A549 (cell line): ENCODE results near the gene APOL5. TPM values are rescaled to one million over a fixed set of nuclear protein-coding genes. Genes with fewer than 3 reads are reported as not detected.
"Not testable (repeated sequence)": the region's sequence is repeated elsewhere in the genome, so short reads cannot be mapped to it uniquely, and the experiment has no call there.

Source experiments
- ATAC-seq, 2 experiments: fragments of 200-7000 bp in 1 of 2; fragments of >200 bp in 1 of 2; cut with Nextera tagmentation in 1 of 2; cut with Tn5 transposase in 1 of 2; 3 replicates each; pipeline versions ENCODE4 v1.8.0 to v1.9.1; 2018 to 2020; ENCODE audit warnings: mild to moderate bottlenecking in 1 of 2, moderate library complexity in 1 of 2
- CTCF ChIA-PET: fragments of 300-600 bp; sonication (Branson Sonifier 250); formaldehyde crosslinking; extraction: SDS; loops from one replicate; lab custom pipeline; 2021; ENCODE audit warnings: antibody characterized with exemption, inconsistent platforms; lab: Yijun Ruan, JAX
- POLR2A ChIA-PET: fragments of 350-600 bp; formaldehyde crosslinking; extraction: SDS; loops from one replicate; lab custom pipeline; 2021; ENCODE audit warnings: antibody characterized with exemption, inconsistent platforms; lab: Yijun Ruan, JAX
- DNase-seq, 2 experiments: peaks; one replicate each; pipeline versions ENCODE4 v3.0.0 to v3.0.0-alpha.2; 2011 to 2016; ENCODE audit warnings: low read depth in 1 of 2, low spot score in 1 of 2
- FAIRE-seq: peaks from 2 replicates; lab custom pipeline; 2011; peaks lifted over from hg19 to GRCh38; lab: Jason Lieb, UNC
- H3K27ac ChIP-seq, 2 experiments: fragments of >200 bp; sonication (Bioruptor Twin); formaldehyde crosslinking; 3 replicates each; pipeline ENCODE4 v1.5.1; 2016 to 2017
- H3K4me1 ChIP-seq: fragments of >200 bp; sonication (Bioruptor Twin); formaldehyde crosslinking; 3 replicates; pipeline ENCODE4 v1.6.1; 2016
- H3K4me2 ChIP-seq: fragments of >200 bp; sonication (Bioruptor Twin); formaldehyde crosslinking; 3 replicates; pipeline ENCODE4 v1.6.1; 2016
- H3K4me3 ChIP-seq: fragments of >200 bp; sonication (Bioruptor Twin); formaldehyde crosslinking; 3 replicates; pipeline ENCODE4 v1.5.1; 2016
- H3K9me3 ChIP-seq: fragments of >200 bp; sonication (Bioruptor Twin); formaldehyde crosslinking; 3 replicates; pipeline ENCODE4 v1.6.1; 2016
- CBX2 ChIP-seq: fragments of 200-600 bp; sonication (generic); IDR thresholded peaks from 2 replicates; pipeline ENCODE4 v1.6.1; 2016; ENCODE audit warnings: low read depth, mild to moderate bottlenecking, borderline replicate concordance
- CHD2 ChIP-seq: fragments of 150-350 bp; IDR thresholded peaks from 2 replicates; pipeline ENCODE4 v1.6.1; 2014; ENCODE audit warnings: low read length; ENCODE audit not compliant: partially characterized antibody
- EHF ChIP-seq: fragments of 250-450 bp; sonication (Bioruptor Pico); IDR thresholded peaks from 2 replicates; pipeline ENCODE4 v1.5.0; 2020; ENCODE audit warnings: mild to moderate bottlenecking
- GATA3 ChIP-seq: IDR thresholded peaks from 2 replicates; pipeline ENCODE4 v1.6.1; 2012; ENCODE audit warnings: borderline replicate concordance
- HES2 ChIP-seq: fragments of >200 bp; sonication (Bioruptor Twin); formaldehyde crosslinking; IDR thresholded peaks from 2 replicates; pipeline ENCODE4 v1.6.1; 2016
- HOXB13 ChIP-seq: fragments of 250-450 bp; sonication (Bioruptor Pico); IDR thresholded peaks from 2 replicates; pipeline ENCODE4 v1.5.0; 2020; ENCODE audit warnings: low read depth, mild to moderate bottlenecking, moderate library complexity
- HOXB5 ChIP-seq: fragments of 250-450 bp; sonication (Bioruptor Pico); IDR thresholded peaks from 2 replicates; pipeline ENCODE4 v1.5.0; 2020; ENCODE audit warnings: mild to moderate bottlenecking, moderate library complexity
- KDM5A ChIP-seq: fragments of 200-600 bp; sonication (generic); IDR thresholded peaks from 2 replicates; pipeline ENCODE4 v1.6.1; 2016; ENCODE audit warnings: antibody characterized with exemption, mild to moderate bottlenecking
- MAFK ChIP-seq: fragments of 450-650 bp; IDR thresholded peaks from 2 replicates; pipeline ENCODE4 v1.6.1; 2014; ENCODE audit not compliant: partially characterized antibody
- NR3C1 ChIP-seq: fragments of >200 bp; sonication (Bioruptor Twin); formaldehyde crosslinking; IDR thresholded peaks from 3 replicates; pipeline ENCODE4 v1.6.1; 2017
- POLR2A ChIP-seq: IDR thresholded peaks from 2 replicates; pipeline ENCODE4 v1.6.1; 2012; ENCODE audit warnings: mild to moderate bottlenecking, low read length
- RARB ChIP-seq: fragments of 250-450 bp; sonication (Bioruptor Pico); IDR thresholded peaks from 2 replicates; pipeline ENCODE4 v1.8.0; 2021; ENCODE audit warnings: mild to moderate bottlenecking, moderate library complexity
- RCOR1 ChIP-seq: fragments of 150-350 bp; IDR thresholded peaks from 2 replicates; pipeline ENCODE4 v1.6.1; 2014; ENCODE audit warnings: antibody characterized with exemption, low read length, low read depth
- REST ChIP-seq: fragments of 200-600 bp; sonication (generic); IDR thresholded peaks from 2 replicates; pipeline ENCODE4 v1.6.1; 2016; ENCODE audit warnings: antibody characterized with exemption, mild to moderate bottlenecking, moderate library complexity
- RFX5 ChIP-seq: fragments of 450-650 bp; IDR thresholded peaks from 2 replicates; pipeline ENCODE4 v1.7.1; 2014; ENCODE audit warnings: antibody characterized with exemption, mild to moderate bottlenecking, moderate library complexity
- SMC3 ChIP-seq: fragments of >200 bp; sonication (Bioruptor Twin); formaldehyde crosslinking; IDR thresholded peaks from 3 replicates; pipeline ENCODE4 v1.6.1; 2018; ENCODE audit warnings: inconsistent platforms
- TFCP2L1 ChIP-seq: fragments of 250-450 bp; sonication (Bioruptor Pico); IDR thresholded peaks from 2 replicates; pipeline ENCODE4 v1.5.0; 2021; ENCODE audit warnings: mild to moderate bottlenecking
- ZFP36 ChIP-seq: fragments of 450-650 bp; IDR thresholded peaks from 2 replicates; pipeline ENCODE4 v1.6.1; 2014; ENCODE audit warnings: borderline replicate concordance; ENCODE audit not compliant: partially characterized antibody
- WGBS: methylation state at CpG from one replicate; pipeline ENCODE4 v1.1.6; 2017; ENCODE audit errors: missing lambda C conversion rate; 5-methylcytosine and 5-hydroxymethylcytosine counted together
- polyA plus RNA-seq, 4 experiments: library from polyadenylated mRNA; depleted of rRNA in 3 of 4; stranded (reverse); fragments of >200 nt; fragmentation: RNase III in 1 of 4; extraction: RNeasy Plus Mini Kit Qiagen cat#74134 plus additional on column Dnase treatment in 1 of 4; gene quantifications; 2 replicates in 3 of 4; 3 replicates in 1 of 4; pipeline ENCODE4 v1.2.3, GENCODE V29; 2011 to 2017
- TF ChIP-seq, protein P1 (sequence below): fragments of >200 bp; sonication (Bioruptor Twin); formaldehyde crosslinking; IDR thresholded peaks from 3 replicates; pipeline ENCODE4 v1.5.1; 2016

APOL5 gene
- polyA plus RNA-seq, 2 of the 4 experiments (the other 2 are of a cell fraction): not detected

DNA sequence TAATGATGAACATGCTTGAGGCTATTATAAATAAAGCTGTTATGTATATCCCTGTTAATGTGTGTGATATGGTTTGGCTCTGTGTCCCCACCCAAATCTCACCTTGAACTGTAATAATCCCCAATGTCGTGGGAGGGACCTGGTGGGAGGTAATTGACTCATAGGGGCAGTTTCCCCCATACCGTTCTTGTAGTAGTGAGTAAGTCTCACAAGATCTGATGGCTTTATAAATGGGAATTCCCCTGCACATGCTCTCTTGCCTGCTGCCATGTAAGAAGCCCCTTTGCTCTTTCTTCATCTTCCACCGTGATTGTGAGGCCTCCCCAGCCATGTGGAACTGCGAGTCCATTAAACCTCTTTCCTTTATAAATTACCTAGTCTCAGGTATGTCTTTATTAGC is 38.2 kb upstream of the APOL5 start:
- ATAC-seq, FAIRE-seq, DNase-seq, H3K27ac ChIP-seq, H3K4me3 ChIP-seq, CTCF ChIA-PET, H3K9me3 ChIP-seq, POLR2A ChIA-PET, H3K4me1 ChIP-seq, H3K4me2 ChIP-seq: not testable (repeated sequence)
- 34% methylated on average over 4 of the region's 4 CpGs for WGBS

DNA sequence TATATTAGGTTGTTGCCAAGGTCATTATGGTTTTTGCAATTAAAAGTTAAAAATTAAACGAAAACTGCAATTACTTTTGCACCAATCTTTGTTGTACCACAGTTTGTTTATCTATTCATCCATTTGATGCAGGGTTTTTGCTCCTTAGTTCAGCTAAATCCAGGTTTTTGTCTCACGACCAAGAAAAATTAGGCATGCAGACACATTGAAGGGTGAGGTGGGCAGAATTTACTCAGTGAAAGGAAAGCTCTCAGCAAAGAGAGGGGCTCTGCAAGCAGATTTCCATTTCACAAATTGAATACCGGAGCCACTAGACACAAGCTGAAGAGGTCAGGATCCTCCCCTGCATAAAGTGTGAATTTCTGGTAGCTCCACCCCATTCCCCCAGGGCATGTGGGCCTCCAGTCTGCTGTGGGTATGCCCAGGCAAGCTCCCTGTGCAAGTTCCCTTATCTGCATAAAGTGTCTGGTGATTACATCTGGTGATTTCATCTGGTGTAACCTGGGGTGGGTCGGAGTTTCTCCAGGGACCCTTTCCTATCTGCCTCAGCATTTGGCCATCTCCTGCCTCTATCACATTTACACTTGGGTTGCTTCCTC is 36.1 kb upstream of the APOL5 start:
- ATAC-seq (no peak), FAIRE-seq (no peak), DNase-seq (no peak)
- ChIA-PET CTCF (no interaction called here), POLR2A (no interaction called here)
- no peak overlapping the region for H3K4me3 ChIP-seq
- H3K9me3 ChIP-seq: no peaks in the 10 kb centered on the region
- WGBS: 69% methylated on average over 4 of the region's 4 CpGs
- no peak overlapping the region for H3K4me2 ChIP-seq
- H3K27ac ChIP-seq: no peak overlapping the region
- TF ChIP-seq NR3C1 (no peak), POLR2A (no peak), SMC3 (no peak), CBX2 (no peak), KDM5A (no peak), EHF (CRISPR knock-in tag) (no peak), REST (no peak), RCOR1 (no peak), HOXB5 (no peak), TFCP2L1 (CRISPR knock-in tag) (no peak), MAFK (no peak)
- TF ChIP-seq, protein P1, sequence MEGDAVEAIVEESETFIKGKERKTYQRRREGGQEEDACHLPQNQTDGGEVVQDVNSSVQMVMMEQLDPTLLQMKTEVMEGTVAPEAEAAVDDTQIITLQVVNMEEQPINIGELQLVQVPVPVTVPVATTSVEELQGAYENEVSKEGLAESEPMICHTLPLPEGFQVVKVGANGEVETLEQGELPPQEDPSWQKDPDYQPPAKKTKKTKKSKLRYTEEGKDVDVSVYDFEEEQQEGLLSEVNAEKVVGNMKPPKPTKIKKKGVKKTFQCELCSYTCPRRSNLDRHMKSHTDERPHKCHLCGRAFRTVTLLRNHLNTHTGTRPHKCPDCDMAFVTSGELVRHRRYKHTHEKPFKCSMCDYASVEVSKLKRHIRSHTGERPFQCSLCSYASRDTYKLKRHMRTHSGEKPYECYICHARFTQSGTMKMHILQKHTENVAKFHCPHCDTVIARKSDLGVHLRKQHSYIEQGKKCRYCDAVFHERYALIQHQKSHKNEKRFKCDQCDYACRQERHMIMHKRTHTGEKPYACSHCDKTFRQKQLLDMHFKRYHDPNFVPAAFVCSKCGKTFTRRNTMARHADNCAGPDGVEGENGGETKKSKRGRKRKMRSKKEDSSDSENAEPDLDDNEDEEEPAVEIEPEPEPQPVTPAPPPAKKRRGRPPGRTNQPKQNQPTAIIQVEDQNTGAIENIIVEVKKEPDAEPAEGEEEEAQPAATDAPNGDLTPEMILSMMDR: no peak
- H3K4me1 ChIP-seq: no peaks in the 10 kb centered on the region

GRCh38 chr22:35683560-35683959 is 34.1 kb upstream of the APOL5 start:
- DNase-seq (no peak), FAIRE-seq (no peak), ATAC-seq (no peak)
- H3K9me3 ChIP-seq: no peaks in the 10 kb centered on the region
- no peak overlapping the region for H3K4me3 ChIP-seq
- H3K4me2 ChIP-seq: no peak overlapping the region
- ChIA-PET CTCF (interaction anchor here (1.1 to 1.5 kb wide), 2 partner anchors 10 to 27 kb away, joined by 3 read pairs; no protein-coding TSS in a partner anchor), POLR2A (no interaction called here)
- H3K4me1 ChIP-seq: no peaks in the 10 kb centered on the region
- H3K27ac ChIP-seq: no peak overlapping the region
- no peak for TF ChIP-seq TFCP2L1 (CRISPR knock-in tag)
- no peak for TF ChIP-seq HOXB13 (CRISPR knock-in tag)
- no peak for TF ChIP-seq KDM5A
- no peak for TF ChIP-seq ZFP36
- TF ChIP-seq HES2: no peak
- no peak for TF ChIP-seq RARB (CRISPR knock-in tag)
- no peak for TF ChIP-seq HOXB5
- no peak for TF ChIP-seq RFX5
- TF ChIP-seq CHD2: no peak
- no peak for TF ChIP-seq CBX2
- TF ChIP-seq GATA3: no peak
- WGBS: 9% methylated on average over 1 of the region's 1 CpG
